ENCODE measurements around the gene CEP44.

GRCh38 chr4:174332741-174333493, 49.2 kb downstream of the CEP44 start:
- no peak for TF ChIP-seq EP300 (IDR thresholded peaks at IDR 0.05; ENCODE audit: borderline replicate concordance)
- no peak for TF ChIP-seq FOXM1 (IDR thresholded peaks at IDR 0.05; ENCODE audit: borderline replicate concordance, low read depth)
- TF ChIP-seq MAX (IDR thresholded peaks at IDR 0.05), result no peak
- TF ChIP-seq CREB1 (IDR thresholded peaks at IDR 0.05; ENCODE audit: low read depth), result no peak
- TF ChIP-seq TAF1 (IDR thresholded peaks at IDR 0.05; ENCODE audit: low read depth), result no peak
- TF ChIP-seq REST (IDR thresholded peaks at IDR 0.05; ENCODE audit: low read depth), result no peak
- TF ChIP-seq RAD21 (IDR thresholded peaks at IDR 0.05; ENCODE audit: low read depth), result no peak
- TF ChIP-seq TEAD4 (IDR thresholded peaks at IDR 0.05), result no peak
- no peak for TF ChIP-seq CEBPB (IDR thresholded peaks at IDR 0.05)
- no peak for TF ChIP-seq EGR1 (IDR thresholded peaks at IDR 0.05)
- no peak for TF ChIP-seq NFIC (IDR thresholded peaks at IDR 0.05)

Data from Ishikawa (cell line).